K562 (cell line): ENCODE measurements around the gene MAP2K6. TPM values are rescaled to one million over a fixed set of nuclear protein-coding genes. Genes with fewer than 3 reads are reported as not detected.

Source experiments
- ATAC-seq: fragments of 200-7000 bp; cut with Tn5 transposase; 3 replicates; pipeline ENCODE4 v1.9.1; 2020; ENCODE audit warnings: moderate library complexity
- BruUV-seq: library from RNA; stranded (reverse); fragments of 400-500 nt; replicated peaks from 2 replicates; lab custom pipeline; 2021; lab: Mats Ljungman, UMichigan
- CTCF ChIA-PET: fragments of 300-600 bp; formaldehyde crosslinking; extraction: SDS; loops from one replicate; lab custom pipeline; 2021; ENCODE audit warnings: low intra/inter-chr PET ratio; lab: Yijun Ruan, JAX
- POLR2A ChIA-PET: fragments of 300-600, 350-650 bp; sonication (Branson Sonifier 250); formaldehyde crosslinking; extraction: SDS; loops from one replicate; lab custom pipeline; 2021; ENCODE audit warnings: antibody characterized with exemption, inconsistent platforms; lab: Yijun Ruan, JAX
- DNase-seq, 4 experiments: peaks; one replicate each; pipeline versions ENCODE4 v3.0.0 to v3.0.0-alpha.2; 2011 to 2018; ENCODE audit warnings: low spot score in 3 of 4, mixed read lengths in 3 of 4; ENCODE audit errors: extremely low read depth in 1 of 4
- FAIRE-seq: peaks from 2 replicates; lab custom pipeline; 2011; peaks lifted over from hg19 to GRCh38; lab: Jason Lieb, UNC
- H2AFZ ChIP-seq: 2 replicates; pipeline ENCODE4 v1.6.0; 2011; ENCODE audit warnings: low read depth, low read length, control low read depth, inconsistent platforms
- H3K27ac ChIP-seq: fragments of 200-600 bp; 3 replicates; pipeline ENCODE4 v1.8.0; 2011; ENCODE audit warnings: low read depth, mild to moderate bottlenecking, control low read depth, inconsistent platforms, low read length, moderate library complexity, mixed read lengths; ENCODE audit errors: extremely low read depth
- H3K27me3 ChIP-seq, 2 experiments: fragments of 300-600 bp in 1 of 2; 2 replicates in 1 of 2; 3 replicates in 1 of 2; pipeline versions ENCODE4 v1.6.0 to v1.8.0; 2011; ENCODE audit warnings: inconsistent platforms in 2 of 2, low read length in 2 of 2, mild to moderate bottlenecking in 1 of 2, mixed read lengths in 1 of 2, moderate library complexity in 1 of 2; ENCODE audit not compliant: control insufficient read depth in 2 of 2, insufficient read depth in 2 of 2
- H3K36me3 ChIP-seq: fragments of 300-600 bp; 3 replicates; pipeline ENCODE4 v1.8.0; 2011; ENCODE audit warnings: mild to moderate bottlenecking, low read length, inconsistent platforms; ENCODE audit not compliant: control insufficient read depth, insufficient read depth
- H3K4me1 ChIP-seq, 2 experiments: fragments of 200-600 bp in 1 of 2; replicated peaks in 1 of 2; 2 replicates in 1 of 2; 3 replicates in 1 of 2; pipeline versions ENCODE4 v1.5.1 to v1.8.0; 2011; ENCODE audit warnings: inconsistent platforms in 2 of 2, low read length in 2 of 2, mild to moderate bottlenecking in 1 of 2, mixed read lengths in 1 of 2, moderate library complexity in 1 of 2; ENCODE audit not compliant: control insufficient read depth in 2 of 2, insufficient read depth in 2 of 2
- H3K4me2 ChIP-seq: 2 replicates; pipeline ENCODE4 v1.6.1; 2011; ENCODE audit warnings: low read length, control low read depth, inconsistent platforms, mixed read lengths; ENCODE audit not compliant: insufficient read depth
- H3K4me3 ChIP-seq: fragments of 200-600 bp; sonication (generic), shearing (Covaris generic); 2 replicates; pipeline ENCODE4 v1.5.1; 2016; ENCODE audit warnings: control low read depth, inconsistent platforms
- H3K79me2 ChIP-seq: fragments of 200-600 bp; 3 replicates; pipeline ENCODE4 v1.8.0; 2011; ENCODE audit warnings: low read length, inconsistent platforms; ENCODE audit not compliant: control insufficient read depth, insufficient read depth
- H3K9ac ChIP-seq, 2 experiments: 2 replicates each; pipeline versions ENCODE4 v1.6.0 to v1.6.1; 2011; ENCODE audit warnings: low read depth in 2 of 2, low read length in 2 of 2, control low read depth in 1 of 2, inconsistent platforms in 1 of 2, mild to moderate bottlenecking in 1 of 2, mixed read lengths in 1 of 2; ENCODE audit not compliant: insufficient read depth in 1 of 2
- H3K9me1 ChIP-seq: one replicate; pipeline ENCODE4 v1.6.0; 2011; ENCODE audit warnings: inconsistent platforms, mild to moderate bottlenecking, low read length, moderate library complexity; ENCODE audit not compliant: control insufficient read depth, insufficient read depth
- H3K9me3 ChIP-seq: replicated peaks from 2 replicates; pipeline ENCODE4 v1.5.1; 2011; ENCODE audit warnings: low read depth, low read length, inconsistent platforms; ENCODE audit not compliant: control insufficient read depth, insufficient read depth
- H4K20me1 ChIP-seq: replicated peaks from 2 replicates; pipeline ENCODE4 v1.6.1; 2011; ENCODE audit warnings: low read length, inconsistent platforms, mixed read lengths; ENCODE audit not compliant: control insufficient read depth, insufficient read depth
- CBX5 ChIP-seq: IDR thresholded peaks from 2 replicates; pipeline ENCODE4 v1.6.1; 2014; ENCODE audit warnings: low read depth, borderline replicate concordance
- CREB1 ChIP-seq, 2 experiments: sonication (generic) in 1 of 2; formaldehyde crosslinking in 1 of 2; IDR thresholded peaks; 2 replicates each; pipeline versions ENCODE4 v1.6.1 to v1.8.0; 2012 to 2022; ENCODE audit warnings: inconsistent platforms in 1 of 2, mild to moderate bottlenecking in 1 of 2, missing genetic modification reagents in 1 of 2, moderate library complexity in 1 of 2
- CREM ChIP-seq: IDR thresholded peaks from 2 replicates; pipeline ENCODE4 v1.6.1; 2014; ENCODE audit warnings: antibody characterized with exemption, low read depth
- HDAC2 ChIP-seq: fragments of 450-650 bp; IDR thresholded peaks from 2 replicates; pipeline ENCODE4 v1.6.1; 2016; ENCODE audit warnings: mild to moderate bottlenecking
- LARP7 ChIP-seq: fragments of 450-650 bp; IDR thresholded peaks from 2 replicates; pipeline ENCODE4 v1.6.1; 2016
- STAT5B ChIP-seq: fragments of 250-450 bp; sonication (Bioruptor Pico); IDR thresholded peaks from 2 replicates; pipeline ENCODE4 v1.8.0; 2021; ENCODE audit warnings: mild to moderate bottlenecking, inconsistent platforms
- TCF7 ChIP-seq: sonication (generic); IDR thresholded peaks from 2 replicates; pipeline ENCODE4 v1.6.1; 2016; ENCODE audit warnings: antibody characterized with exemption, borderline replicate concordance
- ZNF224 ChIP-seq: sonication (generic); formaldehyde crosslinking; IDR thresholded peaks from 2 replicates; pipeline ENCODE4 v1.8.0; 2022; ENCODE audit warnings: mild to moderate bottlenecking, missing genetic modification reagents
- ZNF239 ChIP-seq: fragments of 250-450 bp; sonication (Bioruptor Pico); IDR thresholded peaks from 2 replicates; pipeline ENCODE4 v1.4.0; 2020; ENCODE audit warnings: mild to moderate bottlenecking
- ZNF589 ChIP-seq: fragments of 200-800 bp; sonication (Bioruptor generic); IDR thresholded peaks from 2 replicates; pipeline ENCODE4 v1.6.1; 2016; ENCODE audit warnings: low read depth, missing genetic modification characterization, missing compliant biosample characterization
- ZNF785 ChIP-seq: fragments of 250-450 bp; sonication (Bioruptor Pico); IDR thresholded peaks from 2 replicates; pipeline ENCODE4 v1.4.0; 2020; ENCODE audit warnings: mild to moderate bottlenecking
- WGBS: fragments of 100-300 bp; shearing (Covaris generic); methylation state at CpG from one replicate; pipeline ENCODE4 v1.1.6; 2016; ENCODE audit warnings: low coverage, mixed read lengths; ENCODE audit not compliant: insufficient coverage; ENCODE audit errors: missing lambda C conversion rate; 5-methylcytosine and 5-hydroxymethylcytosine counted together
- in situ Hi-C: fragments of 300-500 bp; cut with MboI; formaldehyde crosslinking; loops from 4 replicates; pipeline ENCODE4 v1.15.0; 2018; ENCODE audit warnings: inconsistent platforms, mixed read lengths
- intact Hi-C: fragments of 100-400 bp; cut with micrococcal nuclease; formaldehyde crosslinking; loops from 2 replicates; pipeline ENCODE4 v1.14.2; 2022
- polyA plus RNA-seq, 8 experiments: library from polyadenylated mRNA; depleted of rRNA in 4 of 8; stranded (reverse) in 5 of 8; unstranded in 3 of 8; fragments of >200 nt; fragmentation: Nextera tagmentation in 2 of 8; fragmentation: Illumina TruSeq in 1 of 8; extraction: Ambion mirVana in 2 of 8; extraction: Trizol in 1 of 8; gene quantifications; 2 replicates each; pipeline versions ENCODE4 v1.2.1 to v1.2.3, GENCODE V29; 2011 to 2014; ENCODE audit warnings: inconsistent platforms in 1 of 8, missing spikeins in 1 of 8
- total RNA-seq, 7 experiments: library from RNA; depleted of rRNA in 6 of 7; stranded (reverse); fragments of >200 nt in 6 of 7; fragmentation: Illumina TruSeq in 2 of 7; extraction: Trizol in 2 of 7; gene quantifications; 2 replicates each; pipeline versions ENCODE4 v1.2.1 to v1.2.3, GENCODE V29; 2011 to 2021; ENCODE audit warnings: low replicate concordance in 1 of 7
- TF ChIP-seq, protein P1 (sequence below): fragments of 450-650 bp; IDR thresholded peaks from 2 replicates; pipeline ENCODE4 v1.6.1; 2014; ENCODE audit warnings: low read depth, mild to moderate bottlenecking, moderate library complexity, borderline replicate concordance

Gene MAP2K6
- total and polyA plus RNA-seq, 9 of the 15 experiments (the other 6 are each of a cell fraction or from before 2014, with no cell fraction given), result 0.07 to 0.13 TPM; not detected in 7

- H3K4me1 ChIP-seq, result no peaks in the 10 kb centered on the region
- FAIRE-seq (no peak), ATAC-seq (no peak), DNase-seq (no peak)
- no peak overlapping the region for H3K9ac ChIP-seq
- H3K27me3 ChIP-seq, result peaks cover 2 to 3% of the 10 kb centered on the region in 2 experiments; a peak in 2 of 5 replicates
- CTCF ChIA-PET, result no interaction called here
- POLR2A ChIA-PET, result no interaction called here
- H4K20me1 ChIP-seq, result no peaks in the 10 kb centered on the region
- in situ Hi-C loops (no loop called here), intact Hi-C loops (no loop called here)
- H3K9me1 ChIP-seq, result no peaks in the 10 kb centered on the region
- no peak overlapping the region for H3K27ac ChIP-seq
- no peaks in the 10 kb centered on the region for H3K9me3 ChIP-seq
- no peak overlapping the region for H3K4me3 ChIP-seq
- no peaks in the 10 kb centered on the region for H3K79me2 ChIP-seq
- no peak overlapping the region for H3K4me2 ChIP-seq
- TF ChIP-seq TCF7 (no peak), ZNF239 (CRISPR knock-in tag) (no peak), ZNF589 (no peak), LARP7 (no peak), ZNF785 (CRISPR knock-in tag) (no peak), HDAC2 (no peak), ZNF224 (CRISPR knock-in tag) (no peak), STAT5B (CRISPR knock-in tag) (no peak), CREB1 (IDR thresholded peaks at IDR 0.05) (no peak), CREB1 (CRISPR knock-in tag; IDR thresholded peaks at IDR 0.05) (no peak), CBX5 (no peak), CREM (no peak)
- TF ChIP-seq, protein P1, sequence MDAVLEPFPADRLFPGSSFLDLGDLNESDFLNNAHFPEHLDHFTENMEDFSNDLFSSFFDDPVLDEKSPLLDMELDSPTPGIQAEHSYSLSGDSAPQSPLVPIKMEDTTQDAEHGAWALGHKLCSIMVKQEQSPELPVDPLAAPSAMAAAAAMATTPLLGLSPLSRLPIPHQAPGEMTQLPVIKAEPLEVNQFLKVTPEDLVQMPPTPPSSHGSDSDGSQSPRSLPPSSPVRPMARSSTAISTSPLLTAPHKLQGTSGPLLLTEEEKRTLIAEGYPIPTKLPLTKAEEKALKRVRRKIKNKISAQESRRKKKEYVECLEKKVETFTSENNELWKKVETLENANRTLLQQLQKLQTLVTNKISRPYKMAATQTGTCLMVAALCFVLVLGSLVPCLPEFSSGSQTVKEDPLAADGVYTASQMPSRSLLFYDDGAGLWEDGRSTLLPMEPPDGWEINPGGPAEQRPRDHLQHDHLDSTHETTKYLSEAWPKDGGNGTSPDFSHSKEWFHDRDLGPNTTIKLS, result no peak
- H2AFZ ChIP-seq, result no peak overlapping the region
- WGBS, result 0% methylated on average over 4 of the region's 4 CpGs
- no peaks in the 10 kb centered on the region for H3K36me3 ChIP-seq
- no TSS peak for BruUV-seq
Measured at GRCh38 chr17:69480245-69480644, 65.7 kb downstream of the MAP2K6 start.
